Measurements from ENCODE around the gene RIPPLY3.

RIPPLY3 gene

GRCh38 chr21:37061926-37062592, 55.6 kb downstream of the RIPPLY3 start:
- DNase-seq (ENCODE audit: low read depth in 2 of 2), result no peak

DNA sequence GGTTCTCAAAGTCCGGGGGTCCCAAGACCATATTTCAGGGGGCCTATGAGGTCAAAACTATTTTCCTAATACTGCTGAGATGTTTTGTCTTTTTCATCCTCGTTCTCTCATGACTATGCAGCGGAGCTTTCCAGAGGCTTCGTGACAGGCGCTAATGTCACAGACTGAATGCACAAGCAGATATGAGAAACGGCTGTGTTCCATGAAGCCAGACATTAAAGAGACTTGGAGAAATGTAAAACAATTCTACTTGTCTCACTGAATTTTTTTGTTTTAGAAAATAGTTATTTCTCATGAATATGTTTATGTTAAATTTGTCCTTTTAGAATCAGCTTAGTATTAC, 56.1 kb downstream of the RIPPLY3 start:
- no peak for DNase-seq (ENCODE audit: low read depth in 2 of 2)

- DNase-seq (ENCODE audit: low read depth in 2 of 2), result no peak
Measured at GRCh38 chr21:37063433-37063832, 56.9 kb downstream of the RIPPLY3 start.

DNA sequence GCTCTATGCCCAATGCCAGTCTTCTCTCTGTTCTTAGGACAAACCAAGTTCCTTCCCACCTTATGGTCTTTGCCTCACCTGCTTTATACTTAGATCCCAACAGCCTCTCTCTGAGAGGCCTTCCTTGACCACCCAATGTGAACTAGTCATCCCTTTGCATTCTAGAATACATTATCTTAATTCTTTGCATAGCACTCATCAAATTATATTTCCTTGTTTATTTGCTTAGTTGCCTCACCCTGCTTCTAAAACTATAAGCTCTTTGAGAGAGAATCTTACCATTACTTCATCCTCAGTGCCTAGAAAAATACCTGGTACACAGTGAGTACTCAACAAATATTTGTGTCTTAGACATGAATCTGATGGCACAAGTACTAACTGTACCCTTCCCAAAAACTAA, 58.3 kb downstream of the RIPPLY3 start:
- DNase-seq (ENCODE audit: low read depth in 2 of 2), result no peak

GRCh38 chr21:37065561-37066177, 59.2 kb downstream of the RIPPLY3 start:
- no peak for DNase-seq (ENCODE audit: low read depth in 2 of 2)

Measured in stimulated activated CD4-positive, alpha-beta T cell treated with anti-CD3 and anti-CD28 coated beads, Interleukin-15, amount 100 ng/mL, for 48 hours (primary cell).